Measurements from ENCODE around the gene GRIK4.

GRCh38 chr11:120723751-120724150 lies 212.2 kb downstream of the GRIK4 start:
- TF ChIP-seq CTCF (IDR thresholded peaks at IDR 0.05; ENCODE audit: insufficient read depth, low read depth, low read length) (no peak), EZH2 (IDR thresholded peaks at IDR 0.05; ENCODE audit: insufficient read depth, low read length) (no peak)
